GM19043 (cell line): ENCODE results near the gene GMDS.

Experiments used
- ATAC-seq: cut with Tn5 transposase; IDR thresholded peaks from one replicate; pipeline ENCODE4 v1.9.1; 2021; ENCODE audit warnings: low read depth; ENCODE audit not compliant: unreplicated experiment

GMDS gene

DNA sequence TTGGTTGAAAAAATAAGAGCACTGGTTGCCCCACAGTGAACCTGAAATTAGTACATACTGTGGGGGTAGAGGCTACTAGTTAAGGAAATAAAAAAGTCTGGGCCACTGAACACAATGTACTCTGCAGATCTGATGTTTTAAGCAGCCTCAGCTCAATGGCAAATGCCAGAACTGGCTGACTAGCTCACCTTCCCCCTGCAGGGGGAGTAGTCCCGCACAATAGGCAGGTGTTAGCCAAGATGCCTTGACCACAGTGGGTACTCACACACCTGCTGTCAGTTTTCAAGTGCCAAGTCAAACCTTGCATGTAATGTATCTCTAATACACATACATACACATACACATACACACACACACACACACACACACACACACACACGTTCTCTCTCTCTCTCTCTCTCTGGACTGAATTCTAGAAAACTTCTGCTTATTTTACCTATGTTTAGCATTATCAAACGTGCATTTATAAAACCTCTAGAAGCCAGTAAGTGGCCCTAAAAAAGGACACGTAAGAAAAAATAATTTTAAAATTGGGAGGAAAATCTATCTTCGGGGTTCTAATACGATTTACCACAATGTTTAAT lies 36.1 kb downstream of the GMDS start:
- peak; percentile 71 for ATAC-seq

GRCh38 chr6:2208468-2208867 lies 36.9 kb downstream of the GMDS start:
- ATAC-seq = no peak

DNA sequence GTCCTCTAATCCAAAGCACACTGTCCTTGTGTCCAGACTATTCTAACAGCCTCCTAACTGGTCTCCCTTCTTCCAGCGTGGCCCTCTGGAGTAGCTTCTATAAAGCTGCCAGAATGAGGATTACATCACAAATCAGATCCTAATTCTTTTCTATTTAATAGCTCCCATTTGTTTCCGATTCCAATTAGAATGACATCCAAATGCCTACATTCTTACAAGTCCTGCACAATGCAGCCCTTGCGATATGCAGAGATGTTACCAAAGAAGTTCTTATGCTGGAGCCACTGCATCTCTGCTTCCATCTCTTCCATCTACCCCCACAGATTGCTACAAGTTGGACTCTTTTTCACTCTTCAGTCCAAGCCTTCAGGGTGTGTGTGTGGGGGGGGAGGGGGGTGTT lies 40.0 kb downstream of the GMDS start:
- ATAC-seq = no peak

DNA sequence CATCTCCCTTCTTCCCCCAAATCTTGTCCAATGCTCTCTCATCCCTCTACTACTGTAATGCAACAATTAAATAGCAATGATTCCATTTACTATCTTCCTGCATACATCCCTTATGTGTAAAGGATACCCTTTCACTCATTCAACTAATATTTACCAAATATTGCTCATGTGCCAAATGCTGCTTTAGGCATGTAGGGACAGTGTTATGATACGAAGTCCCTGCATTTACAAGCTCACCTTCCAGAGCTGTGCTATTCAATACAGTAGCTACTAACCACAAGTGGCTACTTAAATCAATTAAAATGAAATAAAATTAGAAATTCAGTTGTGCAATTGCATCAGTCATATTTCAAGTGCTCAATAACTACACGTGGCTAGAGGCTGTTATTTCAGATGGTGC lies 41.1 kb downstream of the GMDS start:
- no peak for ATAC-seq

DNA sequence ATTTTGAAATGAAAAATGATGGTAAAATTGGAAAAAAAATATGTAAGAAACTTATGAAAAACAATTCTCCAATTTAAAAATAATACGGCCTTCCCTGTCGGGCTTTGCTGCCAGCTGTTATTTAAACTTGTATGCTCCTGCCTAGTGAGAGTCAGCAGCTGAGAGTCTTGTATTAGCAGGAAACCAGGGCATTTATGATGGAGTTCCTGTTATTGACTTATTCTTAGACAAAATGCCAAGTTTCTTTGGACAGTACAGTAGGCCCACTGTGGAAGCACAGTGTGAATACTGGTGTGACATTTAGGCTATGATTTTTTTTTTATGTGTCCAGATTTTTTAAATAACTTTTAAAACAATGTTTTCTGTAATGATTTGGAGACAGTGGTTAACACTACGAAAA lies 42.1 kb downstream of the GMDS start:
- ATAC-seq = no peak

- no peak for ATAC-seq
These were observed 47.4 kb downstream of the GMDS start for GRCh38 chr6:2197984-2198383.

GRCh38 chr6:2197177-2197671 lies 48.2 kb downstream of the GMDS start:
- no peak for ATAC-seq

- no peak for ATAC-seq
These were observed 49.2 kb downstream of the GMDS start for GRCh38 chr6:2196079-2196679.

GRCh38 chr6:2194643-2195042 lies 50.8 kb downstream of the GMDS start:
- ATAC-seq = no peak

DNA sequence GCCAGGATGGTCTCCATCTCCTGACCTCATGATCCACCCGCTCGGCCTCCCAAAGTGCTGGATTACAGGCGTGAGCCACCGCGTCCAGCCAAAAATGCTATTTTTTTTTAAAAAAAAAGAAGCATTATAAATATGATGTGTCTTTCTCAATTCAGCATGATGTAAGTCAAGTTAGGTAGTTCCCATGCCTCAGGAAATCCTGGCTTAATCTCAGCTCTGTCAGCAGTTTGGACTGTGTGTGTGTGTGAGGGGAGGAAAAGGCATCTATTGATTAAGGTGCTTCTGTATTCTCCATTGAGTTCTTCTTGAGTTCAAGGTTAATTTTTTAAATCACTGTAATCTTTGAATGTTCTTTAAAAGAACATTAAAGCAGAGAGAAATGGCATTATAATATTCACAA lies 51.5 kb downstream of the GMDS start:
- ATAC-seq = no peak

- no peak for ATAC-seq
These were observed 52.4 kb downstream of the GMDS start for GRCh38 chr6:2192976-2193375.

- ATAC-seq = no peak
These were observed 54.0 kb downstream of the GMDS start for GRCh38 chr6:2191390-2191740.

- no peak for ATAC-seq
These were observed 54.6 kb downstream of the GMDS start for GRCh38 chr6:2190661-2191389.

GRCh38 chr6:2188856-2189384 lies 56.5 kb downstream of the GMDS start:
- ATAC-seq = no peak

DNA sequence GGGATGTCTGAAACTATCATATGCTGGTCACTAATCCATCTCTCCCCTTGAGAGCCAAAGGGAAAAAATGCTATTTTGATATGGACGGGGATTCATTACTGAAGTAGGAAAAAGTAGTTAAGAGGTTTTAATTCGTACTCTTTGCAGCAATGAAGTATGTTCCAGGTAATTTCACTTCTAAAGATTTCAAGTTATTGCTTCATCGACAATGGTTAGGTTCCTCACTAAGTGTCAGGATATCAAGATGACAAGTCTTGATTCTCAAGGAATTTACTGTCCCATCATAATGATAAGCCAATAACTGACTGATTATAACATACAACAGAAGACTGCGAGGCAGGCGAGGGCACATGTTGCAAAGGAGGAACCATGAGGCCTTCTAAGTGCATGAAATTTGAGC lies 57.0 kb downstream of the GMDS start:
- no peak for ATAC-seq

GRCh38 chr6:2187826-2188225 lies 57.6 kb downstream of the GMDS start:
- ATAC-seq = no peak

- ATAC-seq = peak; percentile 63
These were observed 58.9 kb downstream of the GMDS start for GRCh38 chr6:2186516-2186915.

- no peak for ATAC-seq
These were observed 59.9 kb downstream of the GMDS start for GRCh38 chr6:2185466-2185865.

DNA sequence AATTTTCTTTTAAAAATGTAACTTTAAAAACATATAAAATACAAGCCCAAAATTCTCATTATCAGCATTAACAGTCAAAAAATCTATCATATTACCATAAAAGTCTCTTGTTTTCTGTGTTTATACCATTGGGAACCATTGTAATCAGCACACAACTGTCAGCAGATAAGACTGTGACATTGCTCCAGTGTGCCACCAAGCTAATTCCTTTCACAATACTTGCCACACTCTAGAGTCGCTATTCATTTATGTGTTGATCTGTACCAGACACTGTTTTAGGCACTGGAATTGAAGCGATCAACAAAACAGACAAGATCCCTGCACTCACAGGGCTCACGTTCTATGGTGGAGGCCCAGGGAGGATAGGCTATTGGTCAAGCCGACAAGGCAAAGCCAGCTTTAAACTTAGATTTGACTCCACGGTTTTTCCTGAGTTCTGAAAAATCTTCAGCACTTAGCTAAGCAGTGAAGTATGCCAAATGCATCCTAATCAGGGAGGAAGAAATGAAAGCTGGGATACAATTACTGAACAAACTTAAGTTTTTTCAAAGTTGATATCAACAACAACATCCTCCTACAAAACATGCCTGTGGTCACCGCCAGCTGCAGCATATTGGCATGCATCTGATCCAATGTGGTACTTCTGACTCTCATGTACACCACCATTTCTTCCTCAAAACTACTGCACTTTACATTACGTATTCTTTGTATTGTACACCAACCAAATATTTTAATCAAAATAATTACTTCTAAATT lies 60.5 kb downstream of the GMDS start:
- ATAC-seq = no peak

DNA sequence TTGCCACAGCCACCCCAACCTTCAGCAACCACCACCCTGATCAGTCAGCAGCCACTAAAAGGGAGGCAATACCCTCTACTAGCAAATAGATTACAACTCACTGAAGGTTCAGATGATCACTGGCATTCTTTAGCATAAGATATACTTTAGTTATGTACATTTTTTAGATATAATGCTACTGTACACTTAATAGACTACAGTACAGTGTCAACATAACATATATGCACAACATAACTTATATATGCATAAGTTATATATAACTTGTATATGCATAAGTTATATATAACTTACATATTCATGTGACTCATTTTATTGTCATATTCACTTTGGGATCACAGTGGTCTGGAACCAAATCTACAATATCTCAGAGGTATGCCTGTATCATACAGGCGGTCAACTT lies 61.7 kb downstream of the GMDS start:
- no peak for ATAC-seq

GRCh38 chr6:2183246-2183645 lies 62.2 kb downstream of the GMDS start:
- ATAC-seq = no peak
